GM20000 (cell line): Measurements from ENCODE around the gene LTBP4.
"Not testable (repeated sequence)": the region's sequence is repeated elsewhere in the genome, so short reads cannot be mapped to it uniquely, and the experiment has no call there.

Experiments
- DNase-seq: peaks from one replicate; pipeline ENCODE4 v3.0.0; 2012; ENCODE audit warnings: low spot score
- CTCF ChIP-seq: IDR thresholded peaks from 2 replicates; pipeline ENCODE4 v1.5.1; 2012; ENCODE audit warnings: mild to moderate bottlenecking, control low read depth; ENCODE audit errors: extremely low read depth, missing control alignments

The LTBP4 gene

GRCh38 chr19:40621966-40622772, 21.0 kb downstream of the LTBP4 start:
- DNase-seq = no peak

GRCh38 chr19:40622773-40623075, 21.6 kb downstream of the LTBP4 start:
- TF ChIP-seq CTCF = no peak

More at GRCh38 chr19:40621966-40622772, 21.0 kb downstream of the LTBP4 start:
- TF ChIP-seq CTCF = no peak

GRCh38 chr19:40623403-40624251, 22.5 kb downstream of the LTBP4 start:
- DNase-seq = no peak
- TF ChIP-seq CTCF = no peak

More at GRCh38 chr19:40622773-40623075, 21.6 kb downstream of the LTBP4 start:
- DNase-seq = no peak

- not testable (repeated sequence) for DNase-seq
Measured at GRCh38 chr19:40624369-40625153, 23.4 kb downstream of the LTBP4 start.

- DNase-seq = no peak
Measured at GRCh38 chr19:40625406-40626120, 24.4 kb downstream of the LTBP4 start.

GRCh38 chr19:40626918-40627317, 25.7 kb downstream of the LTBP4 start:
- no peak for TF ChIP-seq CTCF
- DNase-seq = no peak

More at GRCh38 chr19:40625406-40626120, 24.4 kb downstream of the LTBP4 start:
- TF ChIP-seq CTCF = no peak
